ENCODE results near the gene LRRIQ3.
"Not testable (repeated sequence)": the region's sequence is repeated elsewhere in the genome, so short reads cannot be mapped to it uniquely, and the experiment has no call there.

The LRRIQ3 gene

DNA sequence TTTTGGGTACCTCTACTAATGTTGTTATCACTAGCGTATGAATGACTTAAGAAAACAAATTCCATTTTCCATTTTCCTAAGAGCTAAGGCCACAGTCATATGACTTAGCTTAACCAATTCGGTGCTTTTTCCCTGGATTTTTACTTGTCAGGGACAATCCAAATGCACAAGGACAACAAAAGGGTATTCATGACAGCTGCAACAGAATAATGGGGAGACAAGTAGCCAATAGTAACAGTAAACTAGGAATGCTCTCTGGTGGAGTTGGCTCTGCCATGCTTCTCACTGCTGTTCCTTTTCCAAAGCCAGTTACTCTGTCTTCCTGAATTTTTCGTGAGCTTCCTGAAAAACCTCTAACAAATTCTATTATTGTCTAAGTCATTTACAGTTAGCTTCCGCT lies 52.9 kb downstream of the LRRIQ3 start:
- DNase-seq = no peak
- intact Hi-C loops (cut with DNase I) = no loop called here

DNA sequence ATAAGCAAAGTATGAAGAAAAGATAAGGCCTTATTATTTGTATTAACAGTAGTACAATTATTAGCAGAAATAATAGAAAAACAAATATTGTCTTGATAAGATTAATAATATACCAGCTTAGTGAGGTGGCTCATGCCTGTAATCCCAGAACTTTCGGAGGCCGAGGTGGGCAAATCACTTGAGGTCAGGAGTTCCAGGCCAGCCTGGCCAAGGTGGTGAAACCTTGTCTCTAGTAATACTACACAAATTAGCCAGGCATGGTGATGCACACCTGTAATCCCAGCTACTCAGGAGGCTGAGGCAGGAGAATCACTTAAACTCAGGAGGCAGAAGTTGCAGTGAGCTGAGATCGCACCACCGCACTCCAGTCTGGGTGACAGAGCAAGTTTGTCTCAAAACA lies 80.6 kb downstream of the LRRIQ3 start:
- intact Hi-C loops (cut with DNase I) = not testable (repeated sequence)

DNA sequence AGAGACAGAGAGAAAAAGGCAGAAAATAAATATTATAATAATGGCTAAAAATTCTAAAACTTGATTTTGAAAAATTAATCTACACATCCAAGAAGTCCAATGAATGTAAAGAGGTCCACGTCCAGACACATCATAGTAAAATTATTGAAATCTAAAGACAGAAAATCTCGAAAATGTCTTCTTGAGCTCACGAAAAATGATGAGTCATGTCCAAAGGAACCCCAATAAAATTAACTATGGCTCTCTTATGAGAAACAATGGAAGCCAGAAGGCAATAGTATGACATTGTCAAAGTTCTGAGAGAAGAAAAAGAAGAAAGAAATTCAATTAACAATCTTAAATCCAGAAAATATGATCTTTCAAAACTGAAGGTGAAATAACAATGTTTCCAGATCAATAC lies 84.6 kb downstream of the LRRIQ3 start:
- intact Hi-C loops (cut with DNase I) = no loop called here
- DNase-seq = no peak

More for the DNA sequence above, 80.6 kb downstream of the LRRIQ3 start:
- peak in 2 of 10 donors; percentile 29 to 54 for DNase-seq

DNA sequence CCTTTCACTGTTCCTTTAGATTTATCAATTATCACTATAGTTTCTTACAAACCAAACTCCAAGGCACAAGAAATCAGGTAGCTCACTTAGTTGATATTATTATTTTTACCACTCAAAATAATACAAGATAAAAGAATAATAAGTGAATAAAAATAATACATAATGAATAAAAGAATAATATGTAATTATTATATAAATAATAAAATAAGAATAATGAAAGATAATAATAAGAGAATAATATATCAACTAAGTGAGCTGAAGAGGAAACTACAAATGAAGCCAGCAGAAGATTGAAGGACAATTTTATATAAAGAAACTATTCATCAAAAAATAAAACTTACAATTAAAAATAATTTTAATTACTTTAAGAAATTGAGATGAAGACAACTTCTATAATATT lies 90.6 kb downstream of the LRRIQ3 start:
- intact Hi-C loops (cut with DNase I) = no loop called here
- no peak for DNase-seq

DNA sequence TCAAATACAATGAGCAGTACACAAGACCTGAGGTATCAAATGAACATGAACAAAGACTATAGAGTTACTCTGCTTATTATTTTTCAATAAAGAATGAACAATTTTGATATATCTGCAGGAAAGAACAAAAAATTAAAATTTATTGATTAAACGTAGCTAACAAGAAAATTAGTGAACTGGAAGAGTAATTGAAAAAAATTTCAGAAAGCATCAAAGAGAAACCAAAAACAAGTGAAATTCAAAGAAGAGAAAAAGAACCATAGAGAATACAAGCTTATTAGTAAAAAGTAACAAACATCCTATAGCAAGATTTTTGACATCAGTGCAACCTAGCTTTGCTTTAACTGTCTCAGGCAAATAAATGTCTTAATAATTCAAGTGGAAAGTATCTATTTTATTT lies 106.6 kb downstream of the LRRIQ3 start:
- intact Hi-C loops (cut with DNase I) = no loop called here
- DNase-seq = no peak

DNA sequence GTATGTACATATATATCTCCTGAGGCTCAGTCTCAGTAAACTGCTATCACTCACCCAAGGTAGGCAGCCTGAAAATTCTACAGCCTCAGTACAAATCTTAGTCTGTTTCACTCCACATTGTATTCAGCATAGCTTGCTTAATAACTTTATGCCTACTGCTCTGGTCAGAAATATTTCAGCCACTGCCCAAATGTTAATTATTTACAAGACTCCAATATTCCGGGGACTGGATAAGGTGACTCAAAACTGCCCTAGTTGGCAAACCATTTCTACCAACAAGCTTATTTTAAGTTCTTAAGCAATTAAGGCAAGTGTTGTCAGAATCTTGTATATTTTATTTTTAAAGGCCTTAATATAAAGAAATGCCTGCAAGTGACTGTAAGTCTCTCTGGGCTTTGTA lies 114.8 kb downstream of the LRRIQ3 start:
- intact Hi-C loops (cut with DNase I) = no loop called here
- no peak for DNase-seq

DNA sequence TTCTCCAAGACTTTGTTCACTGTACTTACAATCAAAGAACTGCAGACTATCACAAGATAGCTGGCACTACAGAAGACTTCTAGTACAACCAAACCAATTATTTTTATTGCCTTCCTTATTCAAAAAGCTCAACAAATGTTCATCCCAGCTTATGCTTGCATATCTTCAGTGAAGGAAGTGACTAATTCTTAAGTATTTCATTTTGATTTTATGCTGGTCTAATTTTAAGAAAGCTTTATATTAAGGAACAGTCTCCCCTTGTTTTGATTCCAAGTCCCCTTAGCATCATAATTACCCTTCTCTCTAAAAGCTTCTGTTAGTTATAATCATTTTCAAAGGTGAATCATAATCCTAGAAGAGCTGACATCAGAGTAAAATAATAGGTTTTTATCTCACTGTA lies 132.9 kb downstream of the LRRIQ3 start:
- intact Hi-C loops (cut with DNase I) = no loop called here
- DNase-seq = no peak

DNA sequence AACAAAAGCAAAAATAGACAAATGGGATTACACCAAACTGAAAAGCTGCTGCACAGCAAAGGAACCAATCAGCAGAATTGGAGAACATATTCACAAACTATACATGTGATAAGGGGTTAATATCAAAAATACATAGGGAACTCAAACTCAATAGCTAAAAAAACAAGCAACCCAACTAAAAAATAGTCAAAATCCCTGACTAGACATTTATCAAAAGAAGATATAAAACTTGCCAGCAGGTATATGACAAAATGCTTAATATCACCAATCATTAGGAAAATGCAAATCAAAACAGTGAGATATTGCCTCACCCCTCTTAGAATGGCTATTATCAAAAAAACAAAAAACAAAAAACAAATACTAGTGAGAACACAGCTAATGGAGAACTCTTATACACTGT lies 140.3 kb downstream of the LRRIQ3 start:
- intact Hi-C loops (cut with DNase I) = no loop called here
- no peak for DNase-seq

DNA sequence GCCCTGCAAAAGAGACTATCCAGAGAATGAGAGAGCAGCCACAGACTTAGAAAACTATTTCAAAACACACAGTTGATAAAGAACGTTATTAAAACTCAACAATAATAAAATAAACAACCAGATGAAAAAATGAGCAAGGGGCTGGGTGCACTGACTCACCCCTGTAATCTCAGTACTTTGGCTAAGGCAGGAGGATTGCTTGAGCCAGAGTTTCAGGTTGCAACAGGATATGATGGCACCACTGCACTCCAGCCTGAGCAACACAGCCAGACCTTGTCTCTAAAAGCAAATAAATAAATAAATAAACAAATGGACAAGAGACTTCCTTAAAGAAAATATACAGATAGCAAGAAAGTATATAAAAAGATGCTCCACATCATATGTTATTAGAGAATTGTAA lies 144.6 kb downstream of the LRRIQ3 start:
- DNase-seq = no peak
- intact Hi-C loops (cut with DNase I) = no loop called here

DNA sequence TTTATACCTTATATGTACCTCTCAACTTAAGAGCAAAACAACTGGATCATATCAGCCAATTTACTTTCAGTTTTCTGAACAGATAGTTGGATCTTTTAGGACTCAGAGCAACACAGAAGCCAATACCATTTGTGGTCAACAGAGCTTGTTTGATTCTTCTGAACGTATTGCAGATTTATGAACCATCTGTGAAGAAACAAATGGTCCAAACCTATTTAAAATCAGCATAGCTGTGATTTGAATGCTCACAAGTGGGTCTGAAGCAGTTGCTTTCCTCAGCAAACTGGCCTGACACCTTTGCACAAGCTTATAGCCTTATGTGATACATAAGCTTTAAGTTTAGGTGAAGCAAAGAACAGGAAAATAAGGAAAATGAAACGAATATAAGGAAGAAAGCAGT lies 147.6 kb downstream of the LRRIQ3 start:
- intact Hi-C loops (cut with DNase I) = no loop called here
- no peak for DNase-seq

DNA sequence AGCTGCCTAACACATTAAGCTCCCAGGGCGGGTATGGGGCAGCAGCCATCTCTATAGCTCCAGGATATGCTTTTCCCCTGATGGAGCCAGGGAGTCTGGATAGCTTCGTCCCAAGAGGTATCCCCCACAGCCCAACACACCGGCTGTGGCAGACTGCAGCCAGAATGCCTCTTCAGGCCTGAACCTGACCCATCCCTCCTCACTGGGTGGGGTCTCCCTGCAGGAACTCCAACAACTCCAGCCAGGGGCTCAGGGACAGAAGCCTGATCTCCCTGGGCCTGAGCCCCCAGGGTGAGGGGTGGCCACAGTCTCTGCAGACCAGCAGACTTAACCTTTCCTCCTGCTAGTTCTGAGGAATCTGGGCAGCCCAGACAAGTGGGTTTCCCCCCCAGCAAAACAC lies 159.9 kb downstream of the LRRIQ3 start:
- intact Hi-C loops (cut with DNase I) = no loop called here
- DNase-seq = peak in 3 of 10 donors; percentile 39 to 53 (median 53)

DNA sequence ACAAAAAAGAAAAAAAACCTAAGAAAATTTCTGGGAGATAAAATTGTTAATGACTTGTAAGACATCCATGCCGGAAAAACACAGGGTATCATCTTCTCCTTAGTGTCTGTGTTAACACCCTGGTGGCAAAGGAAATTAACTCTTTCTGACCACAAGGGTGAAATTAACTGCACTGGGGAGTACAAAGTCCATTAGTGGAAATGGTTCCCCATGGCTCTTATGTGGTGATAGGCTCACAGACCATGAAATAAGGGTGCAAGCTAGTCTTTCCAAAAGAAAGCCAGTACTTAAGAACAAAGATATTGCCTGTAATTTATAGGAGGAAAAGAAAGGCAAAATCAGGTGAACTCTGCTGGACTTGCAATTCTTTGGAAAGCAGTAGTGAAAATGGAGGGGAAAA lies 185.4 kb downstream of the LRRIQ3 start:
- intact Hi-C loops (cut with DNase I) = no loop called here
- DNase-seq = no peak

DNA sequence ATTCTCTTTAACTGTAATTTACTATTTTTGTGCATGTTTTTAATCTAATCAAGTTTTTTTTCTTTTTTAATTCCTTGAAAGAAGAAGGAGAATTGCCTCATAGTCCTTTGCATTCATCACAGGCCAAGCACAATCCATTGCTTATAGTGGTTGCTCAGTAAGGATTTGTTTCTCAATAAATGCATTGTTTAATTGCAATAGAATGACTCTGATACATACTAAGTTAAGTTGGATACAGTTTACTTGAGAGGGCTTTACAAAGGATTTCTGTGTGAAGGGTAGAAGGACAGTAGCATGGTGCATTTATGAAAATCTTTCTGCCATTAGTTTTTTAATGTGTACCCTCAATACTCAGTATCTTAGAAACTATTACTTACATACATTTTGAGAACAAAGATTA lies 186.2 kb downstream of the LRRIQ3 start:
- DNase-seq = no peak
- intact Hi-C loops (cut with DNase I) = no loop called here

DNA sequence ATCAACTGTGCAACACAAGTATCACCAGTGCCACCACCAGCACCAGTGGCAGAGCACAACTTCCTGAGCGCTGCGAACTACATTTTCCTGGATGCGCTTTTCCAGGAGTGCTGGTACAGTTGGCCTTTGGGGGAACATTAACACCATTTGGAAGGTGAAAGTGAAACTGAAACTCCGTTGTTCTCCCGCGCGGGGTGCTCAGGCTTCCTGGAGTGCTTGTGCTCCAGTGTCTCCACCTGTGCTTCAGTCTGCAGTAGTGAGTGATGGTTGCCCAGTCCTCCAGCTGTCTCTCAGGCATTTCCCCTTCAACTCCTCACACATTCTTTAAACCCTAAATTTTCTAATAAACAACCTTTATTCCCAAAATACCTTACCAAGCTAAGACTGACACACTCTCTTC lies 187.8 kb downstream of the LRRIQ3 start:
- peak in 1 of 10 donors; percentile 27 for DNase-seq
- intact Hi-C loops (cut with DNase I) = no loop called here

DNA sequence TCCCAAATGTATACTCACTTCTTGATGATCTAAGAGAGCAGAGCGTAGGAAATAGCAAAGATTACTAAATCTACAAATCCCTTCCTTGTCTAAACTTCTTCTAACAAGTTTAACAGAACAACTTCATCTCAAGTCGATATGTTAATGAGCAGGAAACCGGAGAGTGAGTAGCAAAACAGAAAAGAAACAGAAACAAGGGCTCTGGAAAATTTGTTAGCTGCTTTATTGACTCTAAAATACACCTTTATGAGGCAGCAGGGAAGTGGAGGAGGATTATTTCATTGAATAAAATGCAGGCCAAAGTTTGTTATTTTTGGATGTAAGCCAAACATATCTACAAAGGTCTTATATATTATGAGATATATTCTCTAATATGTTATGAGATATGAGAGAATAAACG lies 192.4 kb downstream of the LRRIQ3 start:
- DNase-seq = no peak
- intact Hi-C loops (cut with DNase I) = no loop called here

DNA sequence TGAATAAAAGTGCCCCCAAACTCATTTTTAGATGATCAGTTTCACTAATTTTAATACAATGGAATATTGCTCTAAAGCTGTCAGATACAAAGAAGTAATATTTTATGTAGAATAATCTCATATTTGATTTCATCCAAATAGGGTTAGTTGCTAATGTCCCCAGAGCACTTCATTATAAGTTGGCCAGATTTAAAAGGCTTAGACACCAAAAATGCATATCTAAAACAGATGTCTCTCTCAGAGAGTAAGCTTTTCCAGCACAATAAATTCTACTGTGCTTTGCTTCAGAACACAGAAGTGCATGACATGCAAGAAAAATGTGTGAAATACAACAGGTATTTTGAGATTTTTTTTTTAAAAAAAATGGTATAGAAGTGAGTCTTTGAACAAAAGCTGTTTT lies 194.2 kb downstream of the LRRIQ3 start:
- DNase-seq = no peak
- intact Hi-C loops (cut with DNase I) = no loop called here

DNA sequence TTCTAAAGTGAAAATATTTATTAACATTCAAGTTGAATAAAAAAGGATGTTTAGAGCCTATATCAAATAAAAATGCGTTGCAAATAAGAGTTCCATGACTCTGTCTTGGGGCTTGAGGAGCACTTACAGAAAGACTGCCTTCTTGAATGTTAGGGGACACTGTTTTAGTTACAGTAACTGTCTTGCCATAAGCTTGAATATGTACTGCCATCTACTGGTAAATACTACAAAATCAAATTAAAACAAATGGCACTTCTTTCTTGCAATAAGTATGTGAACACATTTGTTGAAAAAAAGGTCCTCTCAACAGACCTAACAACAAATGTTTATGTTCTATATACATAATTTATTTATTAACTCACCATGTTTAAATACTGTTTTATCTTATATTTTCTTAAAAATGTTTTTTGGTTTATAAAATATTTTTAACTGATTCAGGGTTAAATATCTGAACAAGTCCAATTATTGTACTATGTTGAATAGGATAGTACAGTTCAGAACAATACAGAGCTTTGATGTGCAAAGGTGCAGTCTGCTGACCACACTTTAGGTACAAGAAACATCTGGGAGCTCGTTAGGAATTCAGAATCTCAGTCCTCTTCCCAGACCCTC lies 199.5 kb downstream of the LRRIQ3 start:
- intact Hi-C loops (cut with DNase I) = no loop called here
- no peak for DNase-seq

DNA sequence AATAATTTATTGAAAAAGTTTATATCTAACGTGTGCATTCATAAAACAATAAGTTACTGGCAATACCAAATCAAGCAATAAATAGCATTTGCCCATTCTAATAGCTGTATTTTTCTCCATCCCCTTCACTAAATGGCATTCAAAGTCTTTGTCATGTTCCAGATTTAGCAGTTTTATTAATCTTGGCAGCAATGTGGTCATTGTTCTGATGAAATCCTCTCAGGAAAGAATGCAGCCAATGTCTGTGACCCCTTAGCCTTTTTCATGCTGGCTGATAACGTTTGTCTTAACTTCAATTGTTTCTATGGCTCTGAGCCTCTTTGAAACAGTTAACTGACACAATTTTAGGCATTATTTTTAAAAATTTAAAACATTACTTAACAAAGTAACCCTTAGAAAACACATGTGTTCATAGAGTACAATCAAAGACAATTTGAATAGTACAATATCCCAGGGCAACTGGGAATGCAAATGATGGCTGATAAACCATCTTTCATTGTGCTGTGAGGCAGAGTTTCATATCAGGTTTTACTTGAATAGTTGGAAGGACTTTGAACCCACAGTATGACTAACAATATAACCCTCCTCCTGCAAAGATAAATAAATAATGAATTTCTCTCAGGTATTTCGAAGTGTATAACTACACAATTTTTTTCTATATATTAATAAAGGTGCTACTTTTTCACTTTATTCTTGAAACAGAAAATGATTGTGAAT lies 217.5 kb downstream of the LRRIQ3 start:
- DNase-seq = no peak
- intact Hi-C loops (cut with DNase I) = no loop called here

DNA sequence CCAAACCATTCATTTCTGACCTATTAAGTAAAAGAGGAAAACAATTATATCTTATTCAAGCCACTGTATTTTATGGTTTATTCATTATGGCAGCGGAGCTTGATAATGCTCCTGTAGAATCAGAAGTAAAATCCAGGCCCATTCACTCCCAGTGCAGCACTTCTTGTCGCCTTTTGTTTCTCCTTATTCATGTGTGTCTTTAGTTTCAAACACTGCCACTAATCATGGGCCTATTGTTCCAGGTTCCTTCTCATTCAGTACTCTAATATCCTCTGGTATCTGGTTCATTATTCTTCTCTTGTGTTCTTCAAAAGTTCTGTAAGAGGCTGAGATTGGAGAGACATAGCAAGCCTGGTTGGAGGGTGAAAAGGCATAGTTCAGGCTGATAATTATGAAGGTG lies 218.3 kb downstream of the LRRIQ3 start:
- no peak for DNase-seq
- intact Hi-C loops (cut with DNase I) = no loop called here

DNA sequence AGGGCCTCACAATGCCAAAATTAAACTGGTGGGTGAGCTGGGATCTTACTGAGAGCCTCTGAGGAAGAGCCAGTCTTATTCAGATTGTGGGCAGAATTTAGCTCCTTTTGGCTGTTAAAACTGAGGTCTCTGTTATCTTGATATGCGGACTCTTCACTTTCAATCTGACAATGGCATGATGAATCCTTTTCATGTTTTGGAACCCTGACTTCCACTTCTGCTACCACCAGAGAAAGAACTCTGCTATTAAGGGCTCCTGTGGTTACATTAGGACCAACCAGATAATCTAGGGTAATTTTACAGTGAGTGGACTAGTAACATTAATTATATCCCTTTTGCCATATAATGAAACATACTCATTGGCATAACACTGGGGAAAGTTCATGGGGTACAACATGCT lies 219.0 kb downstream of the LRRIQ3 start:
- intact Hi-C loops (cut with DNase I) = no loop called here
- no peak for DNase-seq

All from posterior cingulate gyrus (tissue), 11 donors.